Measurements from ENCODE around the gene STK17A. TPM values are rescaled to one million over a fixed set of nuclear protein-coding genes. Genes with fewer than 3 reads are reported as not detected.
"Not testable (repeated sequence)": the region's sequence is repeated elsewhere in the genome, so short reads cannot be mapped to it uniquely, and the experiment has no call there.

STK17A gene
- total and polyA plus RNA-seq, 2 donors (not counting 1 experiment from before 2014, with no cell fraction given) = 46.8 to 53.2 TPM

GRCh38 chr7:43669286-43670081 is 86.6 kb downstream of the STK17A start:
- TF ChIP-seq, protein P1, sequence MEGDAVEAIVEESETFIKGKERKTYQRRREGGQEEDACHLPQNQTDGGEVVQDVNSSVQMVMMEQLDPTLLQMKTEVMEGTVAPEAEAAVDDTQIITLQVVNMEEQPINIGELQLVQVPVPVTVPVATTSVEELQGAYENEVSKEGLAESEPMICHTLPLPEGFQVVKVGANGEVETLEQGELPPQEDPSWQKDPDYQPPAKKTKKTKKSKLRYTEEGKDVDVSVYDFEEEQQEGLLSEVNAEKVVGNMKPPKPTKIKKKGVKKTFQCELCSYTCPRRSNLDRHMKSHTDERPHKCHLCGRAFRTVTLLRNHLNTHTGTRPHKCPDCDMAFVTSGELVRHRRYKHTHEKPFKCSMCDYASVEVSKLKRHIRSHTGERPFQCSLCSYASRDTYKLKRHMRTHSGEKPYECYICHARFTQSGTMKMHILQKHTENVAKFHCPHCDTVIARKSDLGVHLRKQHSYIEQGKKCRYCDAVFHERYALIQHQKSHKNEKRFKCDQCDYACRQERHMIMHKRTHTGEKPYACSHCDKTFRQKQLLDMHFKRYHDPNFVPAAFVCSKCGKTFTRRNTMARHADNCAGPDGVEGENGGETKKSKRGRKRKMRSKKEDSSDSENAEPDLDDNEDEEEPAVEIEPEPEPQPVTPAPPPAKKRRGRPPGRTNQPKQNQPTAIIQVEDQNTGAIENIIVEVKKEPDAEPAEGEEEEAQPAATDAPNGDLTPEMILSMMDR (conservative IDR thresholded peaks at IDR 0.05 in 1 of 2, IDR thresholded peaks at IDR 0.05 in 1 of 2; ENCODE audit: low read depth in 1 of 2, low read length in 2 of 2) = no peak
- no peak for TF ChIP-seq EZH2 (IDR thresholded peaks at IDR 0.05; ENCODE audit: low read length, missing control alignments)
- Histone ChIP-seq H3K36me3 (ENCODE audit: control insufficient read depth, insufficient read depth, low read length) (no peaks in the 10 kb centered on the region), H3K79me2 (ENCODE audit: control insufficient read depth, insufficient read depth, low read length) (peaks cover 27% of the 10 kb centered on the region), H3K27ac (ENCODE audit: insufficient read depth, low read length) (no peak overlapping the region), H3K27me3 (ENCODE audit: control insufficient read depth, insufficient read depth, low read length) (no peaks in the 10 kb centered on the region), H3K4me2 (ENCODE audit: extremely low read depth, insufficient read depth, low read length) (no peak overlapping the region), H3K9ac (ENCODE audit: insufficient read depth, low read length) (no peak overlapping the region), H3K4me1 (ENCODE audit: control insufficient read depth, extremely low read depth, insufficient read depth, low read length) (peaks cover 5% of the 10 kb centered on the region), H3K9me3 (ENCODE audit: control insufficient read depth, insufficient read depth, low read depth, low read length) (no peaks in the 10 kb centered on the region), H2AFZ (ENCODE audit: low read length) (no peak overlapping the region), H4K20me1 (ENCODE audit: control insufficient read depth, extremely low read depth, insufficient read depth, low read length) (no peaks in the 10 kb centered on the region), H3K4me3 (replicated peaks in 1 of 4; ENCODE audit: control extremely low read depth in 1 of 4, insufficient read depth in 1 of 4, low read depth in 3 of 4, low read length in 4 of 4) (no peak overlapping the region)
- DNase-seq (ENCODE audit: low read depth in 2 of 2) = peak in 1 of 2 donors; percentile 78

- Histone ChIP-seq H3K27ac (ENCODE audit: insufficient read depth, low read length) (no peak overlapping the region), H3K4me1 (ENCODE audit: control insufficient read depth, extremely low read depth, insufficient read depth, low read length) (peaks cover 4% of the 10 kb centered on the region), H3K4me3 (replicated peaks in 1 of 4; ENCODE audit: control extremely low read depth in 1 of 4, insufficient read depth in 1 of 4, low read depth in 3 of 4, low read length in 4 of 4) (no peak overlapping the region), H4K20me1 (ENCODE audit: control insufficient read depth, extremely low read depth, insufficient read depth, low read length) (no peaks in the 10 kb centered on the region), H3K9me3 (ENCODE audit: control insufficient read depth, insufficient read depth, low read depth, low read length) (no peaks in the 10 kb centered on the region), H3K9ac (ENCODE audit: insufficient read depth, low read length) (no peak overlapping the region), H2AFZ (ENCODE audit: low read length) (peak overlapping the region; percentile 14), H3K27me3 (ENCODE audit: control insufficient read depth, insufficient read depth, low read length) (no peaks in the 10 kb centered on the region), H3K36me3 (ENCODE audit: control insufficient read depth, insufficient read depth, low read length) (no peaks in the 10 kb centered on the region), H3K79me2 (ENCODE audit: control insufficient read depth, insufficient read depth, low read length) (peaks cover 25% of the 10 kb centered on the region), H3K4me2 (ENCODE audit: extremely low read depth, insufficient read depth, low read length) (no peak overlapping the region)
- TF ChIP-seq, protein P1 (conservative IDR thresholded peaks at IDR 0.05 in 1 of 2, IDR thresholded peaks at IDR 0.05 in 1 of 2; ENCODE audit: low read depth in 1 of 2, low read length in 2 of 2) = no peak
- no peak for TF ChIP-seq EZH2 (IDR thresholded peaks at IDR 0.05; ENCODE audit: low read length, missing control alignments)
- peak in 1 of 2 donors; percentile 51 for DNase-seq (ENCODE audit: low read depth in 2 of 2)
These were observed 88.6 kb downstream of the STK17A start for GRCh38 chr7:43671521-43671920.

DNA sequence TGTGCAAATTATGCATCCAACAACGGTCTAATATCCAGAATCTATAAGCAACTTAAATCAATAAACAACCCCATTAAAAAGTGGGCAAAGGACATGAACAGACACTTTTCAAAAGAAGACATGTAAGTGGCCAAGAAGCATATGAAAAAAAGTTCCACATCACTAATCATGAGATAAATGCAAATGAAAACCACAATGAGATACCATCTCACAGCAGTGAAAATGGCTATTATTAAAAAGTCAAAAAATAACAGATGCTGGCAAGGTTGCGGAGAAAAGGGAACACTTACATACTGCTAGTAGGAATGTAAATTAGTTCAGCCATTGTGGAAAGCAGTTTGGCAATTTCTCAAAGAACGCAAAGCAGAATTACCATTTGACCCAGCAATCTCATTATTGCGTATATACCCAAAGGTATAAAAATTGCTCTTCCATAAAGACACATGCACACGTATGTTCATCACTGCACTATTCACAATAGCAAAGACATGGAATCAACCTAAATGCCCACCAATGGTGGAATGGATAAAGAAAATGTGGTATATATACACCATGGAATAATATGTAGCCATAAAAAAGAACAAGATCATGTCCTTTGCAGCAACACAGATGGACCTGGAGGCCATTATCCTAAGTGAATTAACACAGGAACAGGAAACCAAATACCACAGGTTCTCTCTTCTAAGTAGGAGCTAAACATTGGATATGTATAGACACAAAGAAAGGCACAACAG is 90.5 kb downstream of the STK17A start:
- H3K9me3 ChIP-seq (ENCODE audit: control insufficient read depth, insufficient read depth, low read depth, low read length); H3K27ac ChIP-seq (ENCODE audit: insufficient read depth, low read length); H3K4me1 ChIP-seq (ENCODE audit: control insufficient read depth, extremely low read depth, insufficient read depth, low read length); H3K4me2 ChIP-seq (ENCODE audit: extremely low read depth, insufficient read depth, low read length); H4K20me1 ChIP-seq (ENCODE audit: control insufficient read depth, extremely low read depth, insufficient read depth, low read length); H3K36me3 ChIP-seq (ENCODE audit: control insufficient read depth, insufficient read depth, low read length); H2AFZ ChIP-seq (ENCODE audit: low read length); H3K27me3 ChIP-seq (ENCODE audit: control insufficient read depth, insufficient read depth, low read length); H3K4me3 ChIP-seq (replicated peaks in 1 of 4; ENCODE audit: control extremely low read depth in 1 of 4, insufficient read depth in 1 of 4, low read depth in 3 of 4, low read length in 4 of 4); H3K9ac ChIP-seq (ENCODE audit: insufficient read depth, low read length): not testable (repeated sequence)
- peak; percentile 38 to 93 for DNase-seq (ENCODE audit: low read depth in 2 of 2)
- peaks cover 25% of the 10 kb centered on the region for H3K79me2 ChIP-seq (ENCODE audit: control insufficient read depth, insufficient read depth, low read length)
